CD4-positive, alpha-beta T cell treated with Interleukin-6 for 4 hours (primary cell): ENCODE data around the gene DOCK2.
"Not testable (repeated sequence)": the region's sequence is repeated elsewhere in the genome, so short reads cannot be mapped to it uniquely, and the experiment has no call there.

Source experiments
- DNase-seq: peaks from one replicate; pipeline ENCODE4 v3.0.0-alpha.2; 2020; ENCODE audit warnings: mixed read lengths

The DOCK2 gene

DNA sequence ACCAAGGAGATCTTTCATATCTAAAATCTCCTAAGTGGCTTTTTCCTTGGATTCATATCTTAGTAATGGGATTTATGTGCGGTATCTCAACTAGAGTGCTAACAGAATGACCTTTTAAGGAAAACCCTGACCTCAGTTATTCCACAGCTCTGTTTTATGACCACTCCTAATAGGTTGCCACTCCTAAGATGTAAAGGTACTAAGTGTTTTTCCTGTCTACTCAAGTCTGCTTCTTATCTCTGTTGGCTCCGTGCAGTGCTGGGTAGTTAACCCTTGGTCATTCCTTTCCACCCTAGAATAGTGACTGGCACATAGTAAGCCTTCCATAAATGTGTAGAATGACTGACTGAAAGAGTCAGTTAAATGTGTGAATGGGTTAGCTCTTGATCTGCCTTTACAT, 161.4 kb downstream of the DOCK2 start:
- no peak for DNase-seq

DNA sequence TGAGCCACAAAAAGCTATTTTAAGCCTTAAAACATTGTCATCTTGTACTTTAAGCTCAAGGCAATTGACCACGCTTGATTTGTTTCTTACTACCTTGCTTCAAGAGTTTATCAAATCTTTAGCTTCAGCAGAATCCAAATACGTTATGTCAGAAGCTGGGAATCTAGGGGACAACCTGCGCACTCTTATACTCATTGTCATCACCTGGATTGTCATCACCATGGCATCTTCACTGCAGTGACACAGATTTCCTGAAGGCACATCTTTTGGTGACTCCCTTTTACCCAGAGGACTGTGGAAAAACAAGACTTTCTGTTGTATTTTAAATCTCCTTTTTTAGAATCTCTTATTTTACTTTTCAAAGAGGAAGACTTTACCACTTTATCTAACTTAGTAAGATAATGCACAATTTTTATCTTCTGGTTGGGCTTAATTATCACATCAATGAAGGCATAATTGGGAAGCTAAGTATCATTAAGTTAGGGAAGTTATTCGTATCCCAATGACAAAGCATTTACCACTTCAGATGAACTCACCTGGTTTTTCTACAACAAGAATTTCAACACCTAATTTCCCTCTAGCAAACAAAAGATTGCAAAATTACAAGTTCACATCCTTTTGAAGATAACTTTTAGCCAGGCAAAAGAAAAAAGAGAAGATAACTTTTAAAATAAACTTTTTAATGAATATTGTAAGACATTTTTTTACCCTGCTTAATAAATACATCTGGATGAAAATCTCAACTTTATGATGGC, 162.0 kb downstream of the DOCK2 start:
- DNase-seq: no peak

DNA sequence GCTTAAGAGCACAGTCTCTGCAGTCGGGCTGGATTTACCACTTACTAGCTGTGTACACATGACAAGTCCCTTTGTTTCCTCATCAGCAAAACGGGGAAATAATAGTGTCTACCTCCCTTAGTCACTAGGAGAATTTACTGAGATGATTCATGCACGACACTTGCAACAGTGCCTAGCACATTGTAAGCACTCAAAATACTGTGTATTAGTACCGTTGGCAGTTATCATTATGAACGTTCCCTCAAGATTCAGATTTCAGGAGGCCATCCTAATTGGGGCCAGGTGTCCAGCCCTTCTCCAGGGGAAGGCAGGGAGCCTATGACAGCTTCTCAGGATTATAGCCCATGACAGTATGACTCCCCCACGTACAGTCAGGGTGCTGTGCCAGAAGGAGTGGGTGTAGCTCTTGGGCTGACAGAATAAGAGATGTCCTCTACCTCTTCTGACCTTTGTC, 164.3 kb downstream of the DOCK2 start:
- DNase-seq: no peak

DNA sequence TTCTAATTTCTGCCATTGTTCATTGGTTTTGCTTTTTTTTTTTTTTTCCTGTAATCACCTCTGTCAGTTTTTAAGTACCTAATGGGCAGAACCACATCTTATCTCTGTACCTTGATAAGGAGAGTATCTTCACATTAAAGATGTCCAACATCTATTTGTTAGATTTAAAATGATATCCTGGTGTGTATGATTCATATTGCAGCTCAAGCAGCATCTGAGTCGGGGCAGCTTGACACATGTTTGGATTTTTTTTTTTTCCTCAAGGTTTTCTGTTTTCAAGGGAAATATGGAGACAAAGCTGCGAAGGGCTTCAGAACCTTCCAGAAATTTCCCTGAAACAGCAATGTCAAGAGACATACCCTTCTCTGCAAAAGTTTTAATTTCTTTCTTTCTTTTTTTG, 164.7 kb downstream of the DOCK2 start:
- DNase-seq: no peak

DNA sequence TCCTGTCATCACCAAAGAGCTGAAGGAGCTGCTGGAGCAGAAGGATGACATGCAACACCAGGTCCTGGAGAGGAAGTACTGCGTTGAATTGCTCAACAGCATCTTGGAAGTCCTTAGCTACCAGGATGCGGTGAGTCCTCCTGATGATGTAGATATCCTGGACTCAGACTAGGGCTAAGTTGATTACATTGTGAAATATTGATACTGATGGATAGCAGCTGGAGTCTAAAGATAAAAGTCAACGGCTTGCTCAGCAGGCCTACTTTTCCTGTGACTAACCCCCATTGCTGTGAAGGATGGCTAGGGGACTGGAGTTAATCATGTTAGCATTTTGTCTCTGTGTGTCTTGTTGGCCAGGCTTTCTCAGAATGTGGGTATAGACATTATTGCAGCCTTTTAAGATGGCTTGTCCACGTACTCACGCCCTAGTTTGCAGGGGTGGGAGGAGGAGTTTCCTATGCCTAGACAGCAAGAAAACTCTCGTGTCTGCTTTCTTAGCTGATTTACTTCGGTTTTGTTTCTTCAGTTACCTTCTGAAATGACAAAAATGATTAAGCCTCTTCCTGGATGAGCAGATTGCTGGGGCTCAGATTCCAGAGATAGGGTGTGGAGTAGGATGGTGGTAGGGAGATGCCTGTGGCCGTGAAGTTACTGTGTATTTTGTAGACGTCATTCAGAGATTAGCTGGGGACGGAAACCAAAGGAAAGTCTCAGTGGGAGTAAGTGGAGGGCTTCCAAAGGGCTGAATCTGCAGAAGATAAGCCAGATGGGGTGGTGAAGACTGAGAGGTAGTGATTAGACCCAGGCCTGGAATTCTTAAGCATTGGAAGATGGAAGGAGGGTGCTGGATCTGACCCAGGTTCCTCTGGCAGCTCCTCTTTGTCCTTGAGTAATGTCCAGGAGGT, 166.3 kb downstream of the DOCK2 start:
- DNase-seq: no peak

DNA sequence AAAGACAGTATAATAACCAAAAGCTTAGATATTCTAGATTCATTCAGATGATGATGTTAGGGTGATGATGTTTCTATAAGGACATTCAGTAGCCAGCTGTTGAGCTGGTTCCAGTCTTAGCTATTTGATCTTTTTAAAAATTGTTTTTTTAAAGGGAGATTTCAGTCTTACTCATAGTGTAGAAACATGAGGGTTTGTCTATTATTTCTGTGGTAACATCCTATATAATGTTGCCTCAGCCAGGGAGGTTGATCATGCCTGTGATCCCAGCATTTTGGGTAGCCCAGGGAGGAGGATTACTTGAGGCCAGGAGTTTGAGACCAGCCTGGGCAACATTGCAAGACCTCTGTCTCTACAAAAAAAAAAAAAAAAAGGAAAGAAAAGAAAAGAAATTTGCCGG, 167.8 kb downstream of the DOCK2 start:
- DNase-seq: no peak

DNA sequence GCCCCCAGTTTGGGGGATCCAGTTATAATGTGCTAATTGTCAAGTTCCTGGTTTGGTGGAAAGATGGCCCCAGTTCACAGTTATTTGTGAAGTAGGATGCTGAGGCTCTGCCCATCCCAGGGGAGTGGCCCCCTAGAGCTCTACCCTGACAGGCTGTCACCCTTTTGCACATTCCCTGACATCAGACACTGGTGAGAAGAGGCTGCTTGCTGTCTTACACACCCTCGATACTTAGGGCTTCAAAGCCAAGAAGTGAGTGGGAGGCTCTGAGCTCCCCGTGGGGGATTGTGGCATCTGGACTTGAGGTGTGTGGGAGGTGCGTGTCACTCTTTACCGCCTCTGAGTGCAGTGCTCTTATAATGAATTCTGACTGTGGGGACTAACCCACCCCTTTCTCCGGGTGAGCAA, 168.5 kb downstream of the DOCK2 start:
- no peak for DNase-seq

DNA sequence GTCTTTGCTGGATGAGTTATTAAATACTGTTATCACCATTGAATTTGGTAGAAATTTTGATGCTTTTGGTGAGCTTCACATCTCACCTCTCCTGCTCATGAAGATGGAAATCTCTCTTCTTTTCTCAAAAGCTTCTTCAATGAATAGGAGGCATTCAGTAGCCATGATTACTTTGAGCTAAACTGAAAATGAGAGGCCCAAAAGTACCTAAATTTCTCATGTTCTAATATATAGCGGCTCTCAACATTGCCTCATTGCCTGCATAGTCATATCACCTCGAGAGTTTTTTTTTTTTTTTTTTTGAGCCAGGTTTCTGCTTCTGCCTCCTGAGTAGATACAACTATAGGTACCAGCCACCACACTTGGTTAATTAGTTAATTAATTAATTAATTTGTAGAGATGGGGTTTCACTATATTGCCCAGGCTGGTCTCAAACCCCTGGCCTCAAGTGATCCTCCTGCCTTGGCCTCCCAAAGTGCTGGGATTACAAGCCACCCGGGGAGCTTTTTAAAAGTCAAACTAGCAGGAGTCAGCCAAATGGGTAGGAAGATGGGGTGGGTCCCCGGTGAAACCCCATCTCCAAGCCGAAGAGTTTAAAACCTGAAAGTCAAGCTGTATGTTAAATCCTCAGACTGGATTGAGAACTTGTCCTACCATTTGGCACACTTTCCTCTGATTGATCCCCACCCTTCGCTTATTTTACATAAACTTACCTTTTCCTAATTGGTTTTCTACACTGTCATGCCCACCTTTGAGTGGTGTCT, 169.0 kb downstream of the DOCK2 start:
- no peak for DNase-seq

DNA sequence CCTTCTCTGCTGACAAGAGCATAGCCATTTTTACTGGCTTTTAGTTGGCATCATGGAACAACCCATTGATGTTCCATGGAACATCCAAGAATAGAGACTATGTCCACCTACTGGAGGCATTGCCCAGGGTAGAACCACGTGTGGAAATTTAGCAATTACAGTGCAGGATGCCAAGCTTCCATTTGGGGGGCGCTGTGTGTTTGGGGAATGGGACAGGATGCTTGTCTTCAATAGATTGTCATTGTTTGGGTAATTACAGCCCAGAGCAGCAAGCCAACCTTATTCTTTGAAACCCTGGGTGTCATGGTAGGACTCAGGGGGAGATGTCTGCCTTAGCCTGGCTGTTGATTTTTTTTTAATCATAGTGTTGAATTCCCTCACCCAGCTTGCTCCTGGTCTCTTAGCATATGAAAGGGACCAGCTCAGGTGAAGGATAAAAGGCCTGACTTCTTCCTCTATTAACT, 171.1 kb downstream of the DOCK2 start:
- DNase-seq: no peak

DNA sequence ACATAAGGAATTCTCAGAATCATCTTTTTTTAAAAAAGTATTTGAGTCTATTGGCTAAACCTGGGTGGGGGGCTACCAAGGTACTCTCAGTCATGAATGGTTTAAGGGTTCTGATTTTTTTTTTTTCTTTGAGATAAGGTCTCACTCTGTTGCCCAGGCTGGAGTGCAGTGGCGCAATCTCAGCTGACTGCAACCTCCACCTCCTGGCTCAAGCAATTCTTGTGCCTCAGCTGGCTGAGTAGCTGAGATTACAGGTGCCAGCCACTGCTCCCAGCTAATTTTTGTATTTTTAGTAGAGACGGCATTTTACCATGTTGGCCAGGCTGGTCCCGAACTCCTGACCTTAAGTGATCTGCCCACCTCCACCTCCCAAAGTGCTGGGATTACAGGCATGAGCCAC, 171.8 kb downstream of the DOCK2 start:
- not testable (repeated sequence) for DNase-seq

DNA sequence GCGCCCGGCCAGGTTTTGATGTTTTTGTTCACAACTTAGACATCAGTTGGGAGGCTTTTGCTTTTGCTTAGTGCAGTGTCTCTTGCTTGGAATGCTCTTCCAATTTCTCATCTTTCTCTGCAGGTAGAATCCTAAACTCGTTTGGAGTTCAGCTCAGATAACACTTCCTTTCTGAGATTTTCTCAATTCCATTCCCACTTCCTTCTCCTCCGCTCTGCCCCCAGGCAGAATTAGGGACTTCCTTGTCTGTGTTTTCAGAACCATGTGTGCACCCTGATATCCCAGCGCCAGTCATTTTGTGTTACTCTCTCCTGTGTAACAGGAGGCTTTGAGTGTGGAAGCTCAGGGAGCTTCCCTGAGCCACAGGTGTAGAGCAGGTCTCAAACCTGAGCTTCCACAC, 172.2 kb downstream of the DOCK2 start:
- no peak for DNase-seq

DNA sequence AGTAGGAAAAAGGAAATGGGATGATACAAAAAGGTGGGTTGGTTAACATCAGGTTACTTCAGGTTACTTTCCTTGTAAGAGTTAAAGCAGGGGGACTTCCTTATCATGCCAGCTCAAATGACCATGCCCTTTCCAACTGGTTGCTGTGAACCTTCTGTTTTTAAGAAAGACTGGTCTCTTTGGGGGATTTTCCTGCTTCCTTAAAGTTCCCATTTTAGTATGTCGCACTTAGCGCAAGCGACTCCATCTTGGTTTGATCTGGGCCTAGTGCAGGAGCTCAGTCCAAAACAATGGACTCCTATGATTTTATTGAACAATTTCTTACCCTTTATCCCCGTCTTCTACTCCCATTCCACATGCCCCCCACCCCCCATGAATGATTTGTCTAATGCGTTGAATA, 173.4 kb downstream of the DOCK2 start:
- DNase-seq: no peak

DNA sequence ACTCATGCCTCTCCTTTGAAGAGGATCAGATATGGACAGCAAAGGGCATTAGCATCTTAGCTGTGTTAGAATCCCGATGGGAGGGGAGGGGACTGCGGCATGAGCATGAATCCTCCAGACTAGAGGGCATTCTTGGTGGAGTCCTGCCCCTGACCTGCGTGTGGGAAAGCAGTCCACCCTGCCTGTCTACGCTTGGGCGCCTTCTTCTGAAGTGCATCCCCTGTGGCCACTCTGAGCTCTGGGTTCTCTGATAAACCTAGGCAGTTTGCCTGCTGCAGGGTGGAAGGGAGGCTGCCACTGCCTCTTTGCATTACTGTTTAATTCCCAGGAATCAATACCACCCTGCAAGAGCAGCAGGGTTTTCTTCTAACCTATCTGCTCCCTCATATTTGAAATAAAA, 173.9 kb downstream of the DOCK2 start:
- DNase-seq: no peak

DNA sequence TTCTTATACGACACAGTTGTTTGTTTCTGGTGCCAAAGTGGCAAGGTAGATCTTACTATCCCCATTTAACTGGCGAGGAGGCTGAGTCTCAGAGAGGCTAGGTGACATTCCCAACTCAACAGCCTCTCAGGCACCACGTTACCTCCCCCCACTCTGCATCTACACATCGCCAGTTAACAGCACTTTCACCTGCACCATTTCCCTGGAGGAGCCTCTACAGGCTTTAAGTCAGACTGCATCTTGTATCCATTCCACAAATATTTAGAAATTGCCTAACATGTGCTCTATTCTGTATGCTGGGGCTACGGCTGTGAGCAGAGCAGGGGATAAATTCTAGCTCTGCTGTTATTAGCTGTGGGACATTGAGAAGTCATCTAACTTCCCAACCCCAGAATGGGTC, 174.6 kb downstream of the DOCK2 start:
- no peak for DNase-seq

DNA sequence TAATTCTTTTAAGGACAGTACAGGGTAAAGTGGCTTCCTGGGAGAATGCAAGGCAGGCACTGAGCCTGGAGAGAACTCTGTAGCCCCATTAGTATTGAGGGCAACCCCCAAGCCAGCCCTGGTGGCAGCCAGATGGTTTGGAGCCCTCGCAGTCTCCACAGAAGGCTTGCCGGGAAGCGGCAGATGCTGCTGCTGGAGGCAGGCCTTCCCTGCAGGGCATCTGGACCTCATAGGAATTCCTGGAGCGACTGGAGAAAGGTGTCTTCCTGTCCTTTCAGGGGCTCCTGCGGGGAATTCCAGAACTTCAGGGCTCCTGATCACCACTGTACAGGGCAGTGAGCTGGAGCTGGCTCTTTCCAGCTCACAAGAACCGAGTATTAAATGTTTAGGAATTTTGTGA, 175.7 kb downstream of the DOCK2 start:
- no peak for DNase-seq

DNA sequence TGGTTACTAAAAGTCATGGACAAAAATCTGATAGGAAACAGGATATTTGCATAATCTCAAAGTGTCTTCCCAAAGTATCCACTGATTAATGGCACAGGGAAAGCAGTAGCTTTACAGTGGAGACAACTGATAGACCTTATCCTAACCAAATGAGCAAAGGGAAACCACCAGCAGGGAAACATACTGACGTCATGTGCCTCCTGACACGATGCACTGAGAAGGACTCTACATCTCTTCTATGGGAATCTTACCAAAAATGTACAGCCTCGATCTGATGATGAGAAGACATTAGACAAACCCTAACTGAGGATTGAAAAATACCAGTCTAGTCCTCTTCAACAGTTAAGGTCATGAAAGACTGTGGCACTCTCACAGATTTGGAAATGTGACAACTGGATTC, 177.0 kb downstream of the DOCK2 start:
- no peak for DNase-seq

DNA sequence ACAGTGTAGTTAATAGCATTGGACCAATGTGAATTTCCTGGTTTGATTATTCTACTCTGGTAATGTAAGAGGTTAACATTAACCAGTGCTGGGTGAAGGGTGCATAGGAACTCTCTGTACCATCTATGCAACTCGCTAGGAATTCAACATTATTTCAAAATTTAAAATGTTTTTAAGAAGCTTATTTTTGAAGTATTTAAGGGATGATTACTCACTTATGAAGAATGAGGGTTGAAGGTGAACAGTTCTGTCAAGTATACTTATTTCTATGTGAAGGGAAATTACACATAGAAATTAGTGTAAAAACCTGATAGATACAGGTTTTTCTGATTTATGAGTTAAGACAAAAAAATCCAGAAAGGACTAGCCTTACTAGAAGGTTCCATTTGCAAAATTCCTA, 177.4 kb downstream of the DOCK2 start:
- DNase-seq: no peak

DNA sequence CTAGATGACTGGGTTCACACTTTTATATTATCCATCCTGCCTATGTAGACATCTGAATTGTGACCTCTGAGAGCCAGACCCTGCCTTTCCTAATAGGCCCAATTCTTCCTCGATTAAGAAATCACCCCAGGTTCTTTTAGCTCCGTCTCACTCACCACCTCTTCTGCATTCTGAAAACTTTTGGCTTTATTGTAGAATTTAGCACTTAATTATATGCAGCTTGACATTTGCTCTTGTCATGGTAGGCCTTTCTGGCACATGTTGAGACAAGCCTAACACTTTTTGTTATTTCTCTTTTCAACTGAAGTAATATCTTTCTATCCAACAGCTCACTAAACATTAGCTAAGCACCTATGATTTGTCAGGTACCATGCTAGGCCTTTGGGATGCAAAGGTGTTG, 180.0 kb downstream of the DOCK2 start:
- no peak for DNase-seq

DNA sequence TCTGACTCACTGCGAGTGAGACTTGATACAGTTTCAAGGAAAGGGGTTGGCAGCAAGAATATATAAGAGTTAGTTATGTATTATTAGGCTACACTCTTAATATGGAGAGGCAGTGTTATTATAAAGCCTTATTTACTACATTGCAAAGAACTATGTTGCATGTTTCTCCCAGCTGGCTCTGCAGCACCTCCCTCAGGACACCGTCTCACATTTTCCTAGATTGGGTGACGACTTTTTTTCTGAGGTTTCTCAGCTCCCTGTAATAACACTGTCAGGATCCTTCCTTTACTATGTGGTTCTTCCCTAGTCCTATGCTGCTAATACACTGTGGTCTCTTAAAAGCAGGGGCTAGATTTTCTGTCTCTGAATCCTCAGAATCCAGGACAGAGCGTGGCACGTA, 189.5 kb downstream of the DOCK2 start:
- DNase-seq: no peak

DNA sequence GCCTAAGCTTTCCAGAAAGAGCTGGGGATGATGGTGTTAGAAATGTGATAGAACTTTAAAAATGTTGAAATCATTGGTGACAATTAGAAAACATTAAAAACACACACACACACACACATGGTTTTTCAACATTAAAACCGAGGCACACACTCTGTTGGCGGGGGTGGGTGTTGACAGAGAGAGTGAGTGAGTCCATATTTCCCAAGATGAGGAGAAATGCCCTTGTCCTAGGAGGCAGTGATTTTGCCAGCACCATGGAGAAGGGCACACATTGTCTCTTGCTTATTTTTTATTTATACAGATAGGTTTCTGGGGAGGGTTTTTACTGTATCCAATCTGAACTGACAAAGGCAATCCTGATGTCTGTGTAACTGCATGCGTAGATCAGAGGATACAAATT, 190.7 kb downstream of the DOCK2 start:
- no peak for DNase-seq

DNA sequence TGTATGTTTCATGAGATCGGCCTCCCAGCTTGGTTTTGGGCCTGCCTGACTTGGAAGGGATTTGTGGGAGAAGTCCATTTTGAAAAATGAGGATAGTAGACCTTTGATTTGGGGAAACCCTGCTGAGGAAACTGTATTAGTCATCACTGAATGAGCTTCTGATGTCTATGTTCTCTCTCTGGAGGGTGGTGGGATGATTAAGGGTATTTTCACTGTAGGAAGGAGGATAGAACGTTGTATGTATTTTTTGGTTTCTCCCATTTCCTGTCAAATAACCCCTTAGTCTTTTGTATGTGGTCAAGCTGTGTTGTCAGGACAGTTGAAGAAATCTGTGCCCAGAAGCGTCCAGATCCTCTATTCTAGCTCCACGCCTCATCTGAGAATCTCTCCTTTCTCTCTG, 191.3 kb downstream of the DOCK2 start:
- no peak for DNase-seq

DNA sequence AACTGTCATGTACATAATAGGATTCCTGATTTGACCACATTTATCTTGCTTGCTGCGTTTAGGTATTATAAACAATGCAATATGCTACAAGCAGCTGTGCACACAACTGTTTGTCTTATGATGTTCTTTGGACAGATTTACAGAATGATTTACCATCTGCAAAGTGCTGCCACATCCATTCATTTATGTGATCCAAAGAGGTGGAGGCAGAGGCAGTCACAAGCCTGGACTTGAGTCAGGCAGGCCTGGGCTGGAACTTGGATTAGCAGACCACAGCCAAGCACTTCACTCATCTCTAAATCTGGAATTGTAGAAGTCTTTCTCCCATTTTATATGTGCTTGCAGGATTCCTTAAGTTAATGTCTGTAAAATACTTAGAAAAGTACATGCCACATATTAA, 194.3 kb downstream of the DOCK2 start:
- no peak for DNase-seq

DNA sequence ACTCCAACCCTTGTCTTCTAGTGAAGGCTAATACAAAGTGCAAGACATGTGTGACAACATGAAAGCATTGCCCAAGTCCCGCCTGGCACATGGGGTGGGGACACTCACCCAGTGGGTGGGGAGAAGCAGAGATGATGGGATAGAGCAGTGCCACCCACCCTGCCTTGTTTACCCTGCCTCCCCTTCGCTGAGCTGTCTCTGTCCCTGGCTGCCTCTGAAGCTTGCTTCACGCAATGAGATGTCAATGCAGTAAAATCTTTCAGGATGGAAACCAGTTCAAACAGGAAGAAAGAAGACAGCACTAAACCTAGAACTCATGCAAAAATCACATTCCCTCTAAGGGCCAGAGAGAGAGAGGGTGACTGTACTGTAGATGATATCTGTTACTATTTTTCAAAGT, 195.2 kb downstream of the DOCK2 start:
- DNase-seq: no peak
